ENCODE results near the gene DHRSX.

DHRSX gene

GRCh38 chrX:2251211-2251610 lies 249.6 kb downstream of the DHRSX start:
- Histone ChIP-seq H3K4me3 (ENCODE audit: low read length in 2 of 2) (no peak overlapping the region), H3K27me3 (ENCODE audit: control insufficient read depth in 3 of 3, insufficient read depth in 3 of 3, low read depth in 1 of 3, low read length in 3 of 3) (no peaks in the 10 kb centered on the region), H3K36me3 (replicated peaks in 1 of 2; ENCODE audit: control insufficient read depth in 2 of 2, insufficient read depth in 2 of 2, low read length in 2 of 2) (peaks cover 0 to 2% of the 10 kb centered on the region in 2 donors), H3K14ac (ENCODE audit: low read length) (no peak overlapping the region), H3K79me1 (ENCODE audit: low read depth, low read length) (peaks cover 7% of the 10 kb centered on the region), H3K23ac (ENCODE audit: low read depth, low read length, poor library complexity) (no peak overlapping the region), H3K9me3 (replicated peaks in 1 of 2; ENCODE audit: control insufficient read depth in 2 of 2, insufficient read depth in 1 of 2, low read depth in 1 of 2, low read length in 2 of 2) (peaks cover 5 to 24% of the 10 kb centered on the region in 2 donors), H3K18ac (ENCODE audit: low read length) (no peak overlapping the region), H3K9ac (ENCODE audit: low read depth, low read length, poor library complexity) (no peak overlapping the region), H2AFZ (ENCODE audit: low read length) (no peak overlapping the region), H2AK5ac (ENCODE audit: low read depth, low read length) (no peak overlapping the region), H2BK12ac (ENCODE audit: low read length) (no peak overlapping the region), H3K4ac (ENCODE audit: low read length) (no peak overlapping the region), H2BK120ac (ENCODE audit: low read depth, low read length) (no peak overlapping the region), H4K8ac (ENCODE audit: low read depth, low read length) (no peak overlapping the region), H2BK5ac (ENCODE audit: low read length) (no peak overlapping the region), H4K91ac (ENCODE audit: low read depth, low read length, poor library complexity) (no peak overlapping the region), H2BK15ac (ENCODE audit: low read length) (no peak overlapping the region), H3K27ac (replicated peaks; ENCODE audit: low read length) (no peak overlapping the region), H3K4me2 (ENCODE audit: insufficient read depth, low read length, poor library complexity, severe bottlenecking) (no peak overlapping the region), H3K4me1 (ENCODE audit: control insufficient read depth in 2 of 2, insufficient read depth in 1 of 2, low read depth in 1 of 2, low read length in 2 of 2) (no peaks in the 10 kb centered on the region)
- no peak for DNase-seq (ENCODE audit: low spot score)
- no CpG with 5 or more reads among the region's 5 CpGs for WGBS, 2 donors (ENCODE audit: extremely low coverage in 2 of 2, insufficient read length in 2 of 2, insufficient replicate concordance in 1 of 2)

GRCh38 chrX:2243913-2244460 lies 256.8 kb downstream of the DHRSX start:
- Histone ChIP-seq H2AK5ac (ENCODE audit: low read depth, low read length) (no peak overlapping the region), H3K9ac (ENCODE audit: low read depth, low read length, poor library complexity) (no peak overlapping the region), H3K36me3 (replicated peaks in 1 of 2; ENCODE audit: control insufficient read depth in 2 of 2, insufficient read depth in 2 of 2, low read length in 2 of 2) (peaks cover 0 to 14% of the 10 kb centered on the region in 2 donors), H4K8ac (ENCODE audit: low read depth, low read length) (no peak overlapping the region), H3K4me3 (ENCODE audit: low read length in 2 of 2) (no peak overlapping the region), H3K79me1 (ENCODE audit: low read depth, low read length) (no peaks in the 10 kb centered on the region), H3K27me3 (ENCODE audit: control insufficient read depth in 3 of 3, insufficient read depth in 3 of 3, low read depth in 1 of 3, low read length in 3 of 3) (no peaks in the 10 kb centered on the region), H3K23ac (ENCODE audit: low read depth, low read length, poor library complexity) (no peak overlapping the region), H2BK5ac (ENCODE audit: low read length) (no peak overlapping the region), H4K91ac (ENCODE audit: low read depth, low read length, poor library complexity) (no peak overlapping the region), H2BK12ac (ENCODE audit: low read length) (no peak overlapping the region), H2AFZ (ENCODE audit: low read length) (no peak overlapping the region), H3K14ac (ENCODE audit: low read length) (no peak overlapping the region), H3K4me2 (ENCODE audit: insufficient read depth, low read length, poor library complexity, severe bottlenecking) (no peak overlapping the region), H3K4ac (ENCODE audit: low read length) (no peak overlapping the region), H3K18ac (ENCODE audit: low read length) (no peak overlapping the region), H2BK15ac (ENCODE audit: low read length) (no peak overlapping the region), H3K4me1 (ENCODE audit: control insufficient read depth in 2 of 2, insufficient read depth in 1 of 2, low read depth in 1 of 2, low read length in 2 of 2) (no peaks in the 10 kb centered on the region), H3K9me3 (replicated peaks in 1 of 2; ENCODE audit: control insufficient read depth in 2 of 2, insufficient read depth in 1 of 2, low read depth in 1 of 2, low read length in 2 of 2) (peaks cover 2 to 8% of the 10 kb centered on the region in 2 donors), H3K27ac (replicated peaks; ENCODE audit: low read length) (no peak overlapping the region), H2BK120ac (ENCODE audit: low read depth, low read length) (no peak overlapping the region)
- no CpG with 5 or more reads among the region's 12 CpGs for WGBS, 2 donors (ENCODE audit: extremely low coverage in 2 of 2, insufficient read length in 2 of 2, insufficient replicate concordance in 1 of 2)
- no peak for DNase-seq (ENCODE audit: low spot score)

GRCh38 chrX:2242980-2243379 lies 257.8 kb downstream of the DHRSX start:
- Histone ChIP-seq H3K9ac (ENCODE audit: low read depth, low read length, poor library complexity) (no peak overlapping the region), H3K36me3 (replicated peaks in 1 of 2; ENCODE audit: control insufficient read depth in 2 of 2, insufficient read depth in 2 of 2, low read length in 2 of 2) (peaks cover 0 to 14% of the 10 kb centered on the region in 2 donors), H2BK120ac (ENCODE audit: low read depth, low read length) (no peak overlapping the region), H4K8ac (ENCODE audit: low read depth, low read length) (no peak overlapping the region), H3K4ac (ENCODE audit: low read length) (no peak overlapping the region), H2AFZ (ENCODE audit: low read length) (no peak overlapping the region), H2BK15ac (ENCODE audit: low read length) (no peak overlapping the region), H2BK5ac (ENCODE audit: low read length) (no peak overlapping the region), H2BK12ac (ENCODE audit: low read length) (no peak overlapping the region), H3K9me3 (replicated peaks in 1 of 2; ENCODE audit: control insufficient read depth in 2 of 2, insufficient read depth in 1 of 2, low read depth in 1 of 2, low read length in 2 of 2) (peaks cover 2 to 8% of the 10 kb centered on the region in 2 donors), H4K91ac (ENCODE audit: low read depth, low read length, poor library complexity) (no peak overlapping the region), H3K14ac (ENCODE audit: low read length) (no peak overlapping the region), H3K4me3 (ENCODE audit: low read length in 2 of 2) (no peak overlapping the region), H3K27me3 (ENCODE audit: control insufficient read depth in 3 of 3, insufficient read depth in 3 of 3, low read depth in 1 of 3, low read length in 3 of 3) (no peaks in the 10 kb centered on the region), H3K27ac (replicated peaks; ENCODE audit: low read length) (no peak overlapping the region), H2AK5ac (ENCODE audit: low read depth, low read length) (no peak overlapping the region), H3K79me1 (ENCODE audit: low read depth, low read length) (no peaks in the 10 kb centered on the region), H3K18ac (ENCODE audit: low read length) (peak overlapping the region; percentile 84), H3K4me2 (ENCODE audit: insufficient read depth, low read length, poor library complexity, severe bottlenecking) (no peak overlapping the region), H3K23ac (ENCODE audit: low read depth, low read length, poor library complexity) (no peak overlapping the region), H3K4me1 (ENCODE audit: control insufficient read depth in 2 of 2, insufficient read depth in 1 of 2, low read depth in 1 of 2, low read length in 2 of 2) (no peaks in the 10 kb centered on the region)
- DNase-seq (ENCODE audit: low spot score), result no peak
- WGBS, 2 donors (ENCODE audit: extremely low coverage in 2 of 2, insufficient read length in 2 of 2, insufficient replicate concordance in 1 of 2), result no CpG with 5 or more reads among the region's 22 CpGs

- Histone ChIP-seq H2BK15ac (ENCODE audit: low read length) (no peak overlapping the region), H3K4me2 (ENCODE audit: insufficient read depth, low read length, poor library complexity, severe bottlenecking) (no peak overlapping the region), H3K4me1 (ENCODE audit: control insufficient read depth in 2 of 2, insufficient read depth in 1 of 2, low read depth in 1 of 2, low read length in 2 of 2) (no peaks in the 10 kb centered on the region), H4K8ac (ENCODE audit: low read depth, low read length) (no peak overlapping the region), H3K27me3 (ENCODE audit: control insufficient read depth in 3 of 3, insufficient read depth in 3 of 3, low read depth in 1 of 3, low read length in 3 of 3) (no peaks in the 10 kb centered on the region), H3K18ac (ENCODE audit: low read length) (no peak overlapping the region), H2BK12ac (ENCODE audit: low read length) (no peak overlapping the region), H3K23ac (ENCODE audit: low read depth, low read length, poor library complexity) (no peak overlapping the region), H2AK5ac (ENCODE audit: low read depth, low read length) (no peak overlapping the region), H3K27ac (replicated peaks; ENCODE audit: low read length) (no peak overlapping the region), H3K14ac (ENCODE audit: low read length) (no peak overlapping the region), H3K4me3 (ENCODE audit: low read length in 2 of 2) (no peak overlapping the region), H2BK120ac (ENCODE audit: low read depth, low read length) (no peak overlapping the region), H3K36me3 (replicated peaks in 1 of 2; ENCODE audit: control insufficient read depth in 2 of 2, insufficient read depth in 2 of 2, low read length in 2 of 2) (peaks cover 0 to 14% of the 10 kb centered on the region in 2 donors), H4K91ac (ENCODE audit: low read depth, low read length, poor library complexity) (no peak overlapping the region), H2AFZ (ENCODE audit: low read length) (no peak overlapping the region), H3K9ac (ENCODE audit: low read depth, low read length, poor library complexity) (no peak overlapping the region), H3K9me3 (replicated peaks in 1 of 2; ENCODE audit: control insufficient read depth in 2 of 2, insufficient read depth in 1 of 2, low read depth in 1 of 2, low read length in 2 of 2) (peaks cover 2 to 8% of the 10 kb centered on the region in 2 donors), H2BK5ac (ENCODE audit: low read length) (no peak overlapping the region), H3K79me1 (ENCODE audit: low read depth, low read length) (no peaks in the 10 kb centered on the region), H3K4ac (ENCODE audit: low read length) (no peak overlapping the region)
- WGBS, 2 donors (ENCODE audit: extremely low coverage in 2 of 2, insufficient read length in 2 of 2, insufficient replicate concordance in 1 of 2), result no CpG with 5 or more reads among the region's 16 CpGs
- no peak for DNase-seq (ENCODE audit: low spot score)
Observed at GRCh38 chrX:2242326-2242725, 258.4 kb downstream of the DHRSX start.
